HepG2 (cell line): ENCODE measurements around the gene ZNF513. TPM values are rescaled to one million over a fixed set of nuclear protein-coding genes. Genes with fewer than 3 reads are reported as not detected.

Experiments used
- ATM ChIP-seq: fragments of 450-650 bp; IDR thresholded peaks from 2 replicates; pipeline ENCODE4 v1.7.1; 2017; ENCODE audit warnings: mild to moderate bottlenecking, borderline replicate concordance
- CCDC6 ChIP-seq: sonication (generic); formaldehyde crosslinking; IDR thresholded peaks from 2 replicates; pipeline ENCODE4 v1.8.1; 2022; ENCODE audit warnings: mild to moderate bottlenecking, missing genetic modification reagents, moderate library complexity
- FOXC1 ChIP-seq: sonication (generic); formaldehyde crosslinking; IDR thresholded peaks from 2 replicates; pipeline ENCODE4 v1.8.0; 2022; ENCODE audit warnings: mild to moderate bottlenecking, missing genetic modification reagents, borderline replicate concordance
- HNF1A ChIP-seq, 2 experiments: sonication (generic) in 1 of 2; formaldehyde crosslinking in 1 of 2; IDR thresholded peaks; 2 replicates each; pipeline versions ENCODE4 v1.4.0 to v1.6.1; 2016 to 2020; ENCODE audit warnings: borderline replicate concordance in 1 of 2, low read depth in 1 of 2, mild to moderate bottlenecking in 1 of 2, missing genetic modification reagents in 1 of 2
- KDM4B ChIP-seq: sonication (generic); formaldehyde crosslinking; IDR thresholded peaks from 2 replicates; pipeline ENCODE4 v1.4.0; 2020; ENCODE audit warnings: missing genetic modification reagents
- KLF6 ChIP-seq: IDR thresholded peaks from 2 replicates; pipeline ENCODE4 v1.8.0; 2016; ENCODE audit warnings: missing biosample characterization, missing genetic modification reagents
- LBX2 ChIP-seq: sonication (generic); formaldehyde crosslinking; IDR thresholded peaks from 2 replicates; pipeline ENCODE4 v1.5.0; 2020; ENCODE audit warnings: missing genetic modification reagents, mild to moderate bottlenecking, borderline replicate concordance
- NFE2 ChIP-seq: sonication (generic); formaldehyde crosslinking; IDR thresholded peaks from 2 replicates; pipeline ENCODE4 v1.4.0; 2020; ENCODE audit warnings: missing genetic modification reagents
- NFKB2 ChIP-seq: sonication (generic); formaldehyde crosslinking; IDR thresholded peaks from 2 replicates; pipeline ENCODE4 v1.4.0; 2020; ENCODE audit warnings: missing genetic modification reagents, borderline replicate concordance
- RBM39 ChIP-seq: fragments of 200-400 bp; formaldehyde crosslinking; IDR thresholded peaks from one replicate; pipeline ENCODE4 v1.6.1; 2018; ENCODE audit warnings: antibody characterized with exemption, mild to moderate bottlenecking, low read depth, low read length; ENCODE audit not compliant: poor library complexity, severe bottlenecking
- TAF1 ChIP-seq: sonication (generic); formaldehyde crosslinking; IDR thresholded peaks from 2 replicates; pipeline ENCODE4 v1.4.0; 2020; ENCODE audit warnings: missing genetic modification reagents
- TFE3 ChIP-seq: IDR thresholded peaks from 2 replicates; pipeline ENCODE4 v1.6.1; 2016
- TRIM24 ChIP-seq: sonication (generic); formaldehyde crosslinking; IDR thresholded peaks from 2 replicates; pipeline ENCODE4 v1.8.0; 2022; ENCODE audit warnings: mild to moderate bottlenecking, missing genetic modification reagents
- ZBTB7B ChIP-seq: sonication (generic); formaldehyde crosslinking; IDR thresholded peaks from 2 replicates; pipeline ENCODE4 v1.4.0; 2020; ENCODE audit warnings: missing genetic modification reagents
- ZNF101 ChIP-seq: sonication (generic); formaldehyde crosslinking; IDR thresholded peaks from 2 replicates; pipeline ENCODE4 v1.4.0; 2020; ENCODE audit warnings: mild to moderate bottlenecking, low read depth, missing genetic modification reagents, borderline replicate concordance
- ZNF276 ChIP-seq: sonication (generic); formaldehyde crosslinking; IDR thresholded peaks from 2 replicates; pipeline ENCODE4 v1.4.0; 2020; ENCODE audit warnings: mild to moderate bottlenecking, low read depth, missing genetic modification reagents
- polyA plus RNA-seq, 8 experiments: library from polyadenylated mRNA; depleted of rRNA in 3 of 8; stranded (reverse) in 7 of 8; unstranded in 1 of 8; fragments of >200 nt; fragmentation: Illumina TruSeq in 4 of 8; extraction: Trizol in 4 of 8; gene quantifications; 2 replicates each; pipeline versions ENCODE4 v1.2.1 to v1.2.3, GENCODE V29; 2011 to 2016; ENCODE audit warnings: low read depth in 4 of 8, missing spikeins in 1 of 8, mixed read lengths in 1 of 8; ENCODE audit not compliant: insufficient read depth in 1 of 8
- total RNA-seq, 5 experiments: library from RNA; depleted of rRNA; stranded (reverse); fragments of >200 nt; fragmentation: Illumina TruSeq; extraction: Trizol; gene quantifications; 2 replicates each; pipeline ENCODE4 v1.2.3, GENCODE V29; 2016; ENCODE audit warnings: low read depth in 1 of 5
- TF ChIP-seq, protein P1 (sequence below): sonication (generic); formaldehyde crosslinking; IDR thresholded peaks from 2 replicates; pipeline ENCODE4 v1.8.1; 2023; ENCODE audit warnings: missing genetic modification reagents, inconsistent platforms, borderline replicate concordance
- TF ChIP-seq, protein P2 (sequence below): IDR thresholded peaks from 2 replicates; pipeline ENCODE4 v1.6.1; 2016; ENCODE audit warnings: mild to moderate bottlenecking

Gene ZNF513
- total and polyA plus RNA-seq, 2 of the 13 experiments (the other 11 are each of a cell fraction or from before 2014, with no cell fraction given) = 4.9 to 6.3 TPM

DNA sequence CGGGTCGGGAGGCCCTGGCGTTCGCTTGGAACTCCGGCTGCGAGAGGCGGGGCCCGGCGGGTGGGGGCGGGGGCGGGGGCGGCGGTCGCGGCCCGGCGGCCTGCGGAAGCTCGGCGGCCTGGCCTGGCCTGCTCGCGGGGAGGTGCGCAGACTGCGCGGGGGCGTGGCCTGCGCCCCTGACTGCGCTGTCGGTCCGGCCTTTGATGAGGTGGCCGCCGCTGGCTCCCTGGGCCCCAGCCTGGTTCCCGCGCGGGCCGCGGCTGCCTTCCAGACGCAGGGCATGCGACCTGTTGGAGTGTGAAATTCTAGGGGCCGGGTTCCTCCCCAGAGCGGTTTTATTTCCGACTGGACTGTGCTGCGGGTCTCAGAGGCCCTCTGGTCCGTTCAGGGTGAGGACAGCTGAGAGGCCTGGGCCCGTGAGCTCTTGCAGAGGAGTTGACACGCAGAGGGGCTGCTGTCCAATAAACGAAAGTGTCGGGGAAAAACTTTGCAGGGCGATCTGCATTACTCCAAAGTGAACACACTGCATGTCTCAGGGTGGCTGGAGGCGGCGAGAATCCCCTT is 48.5 kb upstream of the ZNF513 start (continued):
- TF ChIP-seq ZNF276 (CRISPR knock-in tag) (no peak; the same call in 1 of the 2 replicates), KLF6 (CRISPR knock-in tag) (no peak), NFKB2 (peak; percentile 24; the same call in 1 of the 2 replicates), FOXC1 (no peak), CCDC6 (CRISPR knock-in tag) (peak; percentile 90), TAF1 (CRISPR knock-in tag) (peak; percentile 7; the same call in 1 of the 2 replicates), ZNF101 (CRISPR knock-in tag) (no peak), KDM4B (CRISPR knock-in tag) (no peak), TFE3 (CRISPR knock-in tag) (peak; percentile 11; the same call in 1 of the 2 replicates), ZBTB7B (CRISPR knock-in tag) (no peak; the same call in 1 of the 2 replicates), LBX2 (CRISPR knock-in tag) (peak; percentile 53; the same call in 1 of the 2 replicates), ATM (no peak), RBM39 (no peak), NFE2 (no peak), TRIM24 (no peak), HNF1A (IDR thresholded peaks at IDR 0.05; ENCODE audit: low read depth) (no peak), HNF1A (CRISPR knock-in tag; IDR thresholded peaks at IDR 0.05; ENCODE audit: borderline replicate concordance) (peak; percentile 40; the same call in 1 of the 2 replicates)
- TF ChIP-seq, protein P1, sequence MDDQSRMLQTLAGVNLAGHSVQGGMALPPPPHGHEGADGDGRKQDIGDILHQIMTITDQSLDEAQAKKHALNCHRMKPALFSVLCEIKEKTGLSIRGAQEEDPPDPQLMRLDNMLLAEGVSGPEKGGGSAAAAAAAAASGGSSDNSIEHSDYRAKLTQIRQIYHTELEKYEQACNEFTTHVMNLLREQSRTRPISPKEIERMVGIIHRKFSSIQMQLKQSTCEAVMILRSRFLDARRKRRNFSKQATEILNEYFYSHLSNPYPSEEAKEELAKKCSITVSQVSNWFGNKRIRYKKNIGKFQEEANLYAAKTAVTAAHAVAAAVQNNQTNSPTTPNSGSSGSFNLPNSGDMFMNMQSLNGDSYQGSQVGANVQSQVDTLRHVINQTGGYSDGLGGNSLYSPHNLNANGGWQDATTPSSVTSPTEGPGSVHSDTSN (CRISPR knock-in tag) = no peak
- TF ChIP-seq, protein P2, sequence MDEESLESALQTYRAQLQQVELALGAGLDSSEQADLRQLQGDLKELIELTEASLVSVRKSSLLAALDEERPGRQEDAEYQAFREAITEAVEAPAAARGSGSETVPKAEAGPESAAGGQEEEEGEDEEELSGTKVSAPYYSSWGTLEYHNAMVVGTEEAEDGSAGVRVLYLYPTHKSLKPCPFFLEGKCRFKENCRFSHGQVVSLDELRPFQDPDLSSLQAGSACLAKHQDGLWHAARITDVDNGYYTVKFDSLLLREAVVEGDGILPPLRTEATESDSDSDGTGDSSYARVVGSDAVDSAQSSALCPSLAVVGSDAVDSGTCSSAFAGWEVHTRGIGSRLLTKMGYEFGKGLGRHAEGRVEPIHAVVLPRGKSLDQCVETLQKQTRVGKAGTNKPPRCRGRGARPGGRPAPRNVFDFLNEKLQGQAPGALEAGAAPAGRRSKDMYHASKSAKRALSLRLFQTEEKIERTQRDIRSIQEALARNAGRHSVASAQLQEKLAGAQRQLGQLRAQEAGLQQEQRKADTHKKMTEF (CRISPR knock-in tag) = no peak; the same call in 1 of the 2 replicates
